ENCODE data around the gene WASF1. TPM values are rescaled to one million over a fixed set of nuclear protein-coding genes. Genes with fewer than 3 reads are reported as not detected.
A peak's percentile ranks its signal among the peaks of the same experiment; 100 is the strongest.

Gene WASF1
- total and polyA plus RNA-seq, 2 donors from 2014 or later, result 6.5 to 9.7 TPM

GRCh38 chr6:110098511-110099116 lies 80.9 kb downstream of the WASF1 start:
- no peak for FAIRE-seq
- TF ChIP-seq CTCF (IDR thresholded peaks at IDR 0.05; ENCODE audit: borderline replicate concordance, extremely low read depth, insufficient read depth), result no peak
- peaks cover 0 to 8% (median 3%) of the 10 kb centered on the region in 3 donors for H3K36me3 ChIP-seq (ENCODE audit: control insufficient read depth in 2 of 3, insufficient read depth in 3 of 3, low read length in 3 of 3)

GRCh38 chr6:110097443-110097842 lies 82.0 kb downstream of the WASF1 start:
- intact Hi-C loops (cut with DNase I), result no loop called here
- no peaks in the 10 kb centered on the region for H3K4me1 ChIP-seq (ENCODE audit: control insufficient read depth in 2 of 3, insufficient read depth in 2 of 3, low read depth in 1 of 3, low read length in 3 of 3)
- H3K36me3 ChIP-seq (ENCODE audit: control insufficient read depth in 2 of 3, insufficient read depth in 3 of 3, low read length in 3 of 3), result peaks cover 0 to 6% (median 3%) of the 10 kb centered on the region in 3 donors
- no peak overlapping the region for H3K9ac ChIP-seq (ENCODE audit: low read length in 3 of 3)
- TF ChIP-seq CTCF (IDR thresholded peaks at IDR 0.05; ENCODE audit: borderline replicate concordance, extremely low read depth, insufficient read depth), result no peak
- H3K4me3 ChIP-seq (ENCODE audit: low read length in 3 of 3), result no peak overlapping the region
- H3K27me3 ChIP-seq (ENCODE audit: control insufficient read depth, insufficient read depth, low read length), result no peaks in the 10 kb centered on the region
- no peak for DNase-seq
- FAIRE-seq, result no peak
- peak overlapping the region; percentile 13 to 55 for H3K27ac ChIP-seq (ENCODE audit: low read depth in 2 of 2, low read length in 2 of 2)
- H3K9me3 ChIP-seq (ENCODE audit: control insufficient read depth in 2 of 3, insufficient read depth in 1 of 3, low read length in 3 of 3), result no peaks in the 10 kb centered on the region

More at GRCh38 chr6:110098511-110099116, 80.9 kb downstream of the WASF1 start:
- no peak overlapping the region for H3K27ac ChIP-seq (ENCODE audit: low read depth in 2 of 2, low read length in 2 of 2)
- no peak overlapping the region for H3K4me3 ChIP-seq (ENCODE audit: low read length in 3 of 3)
- no peak overlapping the region for H3K9ac ChIP-seq (ENCODE audit: low read length in 3 of 3)
- intact Hi-C loops (cut with DNase I), result no loop called here
- H3K9me3 ChIP-seq (ENCODE audit: control insufficient read depth in 2 of 3, insufficient read depth in 1 of 3, low read length in 3 of 3), result no peaks in the 10 kb centered on the region
- H3K4me1 ChIP-seq (ENCODE audit: control insufficient read depth in 2 of 3, insufficient read depth in 2 of 3, low read depth in 1 of 3, low read length in 3 of 3), result no peaks in the 10 kb centered on the region
- DNase-seq, result no peak
- H3K27me3 ChIP-seq (ENCODE audit: control insufficient read depth, insufficient read depth, low read length), result no peaks in the 10 kb centered on the region

GRCh38 chr6:110095935-110096334 lies 83.5 kb downstream of the WASF1 start:
- Histone ChIP-seq H3K27me3 (ENCODE audit: control insufficient read depth, insufficient read depth, low read length) (no peaks in the 10 kb centered on the region), H3K4me3 (ENCODE audit: low read length in 3 of 3) (no peak overlapping the region), H3K27ac (ENCODE audit: low read depth in 2 of 2, low read length in 2 of 2) (no peak overlapping the region), H3K36me3 (ENCODE audit: control insufficient read depth in 2 of 3, insufficient read depth in 3 of 3, low read length in 3 of 3) (peaks cover 0 to 4% (median 0%) of the 10 kb centered on the region in 3 donors), H3K4me1 (ENCODE audit: control insufficient read depth in 2 of 3, insufficient read depth in 2 of 3, low read depth in 1 of 3, low read length in 3 of 3) (no peaks in the 10 kb centered on the region), H3K9ac (ENCODE audit: low read length in 3 of 3) (no peak overlapping the region), H3K9me3 (ENCODE audit: control insufficient read depth in 2 of 3, insufficient read depth in 1 of 3, low read length in 3 of 3) (no peaks in the 10 kb centered on the region)
- FAIRE-seq (no peak), DNase-seq (no peak)
- TF ChIP-seq CTCF (IDR thresholded peaks at IDR 0.05; ENCODE audit: borderline replicate concordance, extremely low read depth, insufficient read depth), result no peak
- intact Hi-C loops (cut with DNase I), result no loop called here

GRCh38 chr6:110095101-110095500 lies 84.4 kb downstream of the WASF1 start:
- Histone ChIP-seq H3K36me3 (ENCODE audit: control insufficient read depth in 2 of 3, insufficient read depth in 3 of 3, low read length in 3 of 3) (peaks cover 0 to 2% (median 0%) of the 10 kb centered on the region in 3 donors), H3K4me1 (ENCODE audit: control insufficient read depth in 2 of 3, insufficient read depth in 2 of 3, low read depth in 1 of 3, low read length in 3 of 3) (no peaks in the 10 kb centered on the region), H3K9ac (ENCODE audit: low read length in 3 of 3) (no peak overlapping the region), H3K9me3 (ENCODE audit: control insufficient read depth in 2 of 3, insufficient read depth in 1 of 3, low read length in 3 of 3) (no peaks in the 10 kb centered on the region), H3K27me3 (ENCODE audit: control insufficient read depth, insufficient read depth, low read length) (no peaks in the 10 kb centered on the region), H3K27ac (ENCODE audit: low read depth in 2 of 2, low read length in 2 of 2) (no peak overlapping the region), H3K4me3 (ENCODE audit: low read length in 3 of 3) (no peak overlapping the region)
- intact Hi-C loops (cut with DNase I), result no loop called here
- TF ChIP-seq CTCF (IDR thresholded peaks at IDR 0.05; ENCODE audit: borderline replicate concordance, extremely low read depth, insufficient read depth), result no peak
- peak in 1 of 5 donors; percentile 10 for DNase-seq
- FAIRE-seq, result no peak
